ENCODE data around the gene SNRNP70.

Gene SNRNP70

DNA sequence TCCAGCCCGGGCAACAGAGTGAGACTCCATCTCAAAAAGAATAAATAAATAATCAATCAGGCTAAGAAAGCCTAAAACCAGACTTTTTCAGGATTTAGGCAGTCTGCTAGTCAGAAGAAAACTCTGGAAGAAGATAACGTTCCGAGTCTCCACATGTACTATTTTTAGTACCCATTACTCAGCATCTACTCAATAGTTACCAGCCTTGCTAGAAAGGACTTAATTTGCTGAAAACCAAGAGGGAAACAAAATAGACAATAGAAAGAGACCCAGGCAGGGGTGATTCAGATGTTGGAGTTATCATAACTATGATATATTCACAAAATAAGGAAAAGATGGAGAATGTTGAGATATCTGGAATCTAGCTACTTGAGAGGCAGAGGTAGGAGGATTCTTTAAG, 25.3 kb downstream of the SNRNP70 start:
- peaks cover 13% of the 10 kb centered on the region for H3K4me1 ChIP-seq (ENCODE audit: control insufficient read depth, insufficient read depth, low read length, poor library complexity, severe bottlenecking)
- DNase-seq, result no peak
- peaks cover 31% of the 10 kb centered on the region for H3K36me3 ChIP-seq (ENCODE audit: control insufficient read depth, insufficient read depth, low read length)
- H3K4me3 ChIP-seq (ENCODE audit: insufficient read depth, low read depth, low read length, poor library complexity, severe bottlenecking), result no peak overlapping the region
- no peaks in the 10 kb centered on the region for H3K27me3 ChIP-seq (replicated peaks; ENCODE audit: control insufficient read depth, insufficient read depth, low read length, poor library complexity, severe bottlenecking)
- H3K9me3 ChIP-seq (ENCODE audit: control insufficient read depth, low read length), result no peaks in the 10 kb centered on the region
- no peak overlapping the region for H3K27ac ChIP-seq (ENCODE audit: insufficient read depth, low read length, poor library complexity, severe bottlenecking)

DNA sequence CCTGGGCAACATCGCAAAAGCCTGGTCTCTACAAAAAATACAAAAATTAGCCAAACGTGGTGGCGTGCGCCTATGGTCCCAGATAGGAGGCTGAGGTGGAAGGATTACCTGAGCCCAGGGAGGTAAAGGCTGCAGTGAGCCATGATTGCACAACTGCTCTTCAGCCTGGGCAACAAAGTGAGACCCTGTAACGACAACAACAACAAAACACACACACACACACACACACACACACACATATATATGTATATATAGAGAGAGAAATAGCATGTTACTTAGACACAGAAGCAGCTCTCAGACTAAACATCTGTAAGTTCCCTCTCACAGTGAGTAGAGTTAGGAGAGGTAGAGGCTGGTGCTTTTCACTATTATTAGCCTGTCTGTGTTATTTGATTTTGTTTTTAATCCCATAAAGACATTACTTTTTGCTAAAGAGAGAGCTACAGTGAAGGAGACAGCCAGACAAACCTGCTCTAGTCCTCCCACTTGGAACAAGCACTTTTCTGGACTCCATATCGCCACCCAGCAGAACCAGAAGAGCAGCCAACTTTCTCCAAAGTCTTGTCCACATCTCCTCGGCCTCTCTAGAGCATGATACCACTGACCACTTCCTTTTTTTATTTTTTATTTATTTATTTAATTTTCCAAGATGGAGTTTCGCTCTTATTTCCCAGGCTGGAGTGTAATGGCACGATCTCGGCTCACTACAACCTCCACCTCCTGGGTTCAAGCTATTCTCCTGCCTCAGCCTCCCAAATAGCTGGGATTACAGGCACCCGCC, 26.2 kb downstream of the SNRNP70 start:
- no peak for DNase-seq
- Histone ChIP-seq H3K27ac (ENCODE audit: insufficient read depth, low read length, poor library complexity, severe bottlenecking) (no peak overlapping the region), H3K36me3 (ENCODE audit: control insufficient read depth, insufficient read depth, low read length) (peaks cover 24% of the 10 kb centered on the region), H3K4me1 (ENCODE audit: control insufficient read depth, insufficient read depth, low read length, poor library complexity, severe bottlenecking) (peaks cover 13% of the 10 kb centered on the region), H3K9me3 (ENCODE audit: control insufficient read depth, low read length) (no peaks in the 10 kb centered on the region), H3K4me3 (ENCODE audit: insufficient read depth, low read depth, low read length, poor library complexity, severe bottlenecking) (no peak overlapping the region), H3K27me3 (replicated peaks; ENCODE audit: control insufficient read depth, insufficient read depth, low read length, poor library complexity, severe bottlenecking) (no peaks in the 10 kb centered on the region)

DNA sequence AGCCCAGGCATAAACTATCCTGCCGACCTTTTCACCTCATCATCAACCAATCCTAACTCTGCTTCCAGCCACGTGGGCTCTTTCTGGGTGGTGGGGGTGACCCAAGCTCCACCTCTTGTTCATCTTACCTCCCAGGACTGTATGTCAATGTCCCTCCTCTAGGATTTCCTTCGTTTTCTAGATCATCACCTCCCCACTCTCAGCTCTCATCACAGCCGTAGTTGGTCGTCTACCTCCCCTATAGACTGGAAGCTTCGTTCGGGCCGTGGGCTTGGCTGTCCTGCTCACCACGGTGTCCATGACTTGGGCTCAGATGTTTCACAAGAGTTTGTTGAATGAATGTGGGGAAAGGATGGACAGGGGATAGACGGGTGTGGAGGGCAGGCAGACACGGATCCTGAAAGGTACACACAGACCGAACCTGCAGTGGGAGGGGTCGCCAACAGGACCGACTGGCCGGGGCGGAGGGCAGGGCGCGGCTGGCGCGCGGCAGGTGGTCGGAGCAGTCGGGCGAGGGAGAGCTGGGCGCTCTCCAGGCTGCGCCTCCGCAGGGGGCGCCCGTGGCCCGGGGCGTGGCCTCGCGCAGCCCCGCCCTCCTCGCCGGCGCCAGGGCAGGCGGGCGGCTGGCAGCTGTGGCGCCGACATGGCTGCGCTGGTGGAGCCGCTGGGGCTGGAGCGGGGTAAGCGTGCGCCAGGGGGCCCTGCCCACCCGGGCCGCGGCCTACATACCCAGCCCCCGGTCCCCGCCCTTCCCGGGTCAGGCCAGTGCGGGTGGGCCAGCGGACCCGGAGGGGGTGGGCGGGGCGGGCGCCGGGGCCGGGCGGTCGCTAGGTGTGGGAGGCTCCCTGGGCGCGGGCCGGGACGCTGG, 28.7 kb downstream of the SNRNP70 start, which contains the start of gene LIN7B:
LIN7B (plus strand) TSS at position 609 of the 868 bp plus-strand sequence; CDS start at position 644, 35 bp downstream.
- Histone ChIP-seq H3K27ac (ENCODE audit: insufficient read depth, low read length, poor library complexity, severe bottlenecking) (peak within 1 kb of the TSS; percentile 48), H3K4me1 (ENCODE audit: control insufficient read depth, insufficient read depth, low read length, poor library complexity, severe bottlenecking) (peaks cover 22% of the 10 kb centered on the region), H3K27me3 (replicated peaks; ENCODE audit: control insufficient read depth, insufficient read depth, low read length, poor library complexity, severe bottlenecking) (no peaks in the 10 kb centered on the region), H3K4me3 (ENCODE audit: insufficient read depth, low read depth, low read length, poor library complexity, severe bottlenecking) (peak within 1 kb of the TSS; percentile 73), H3K9me3 (ENCODE audit: control insufficient read depth, low read length) (no peaks in the 10 kb centered on the region), H3K36me3 (ENCODE audit: control insufficient read depth, insufficient read depth, low read length) (no peaks in the 10 kb centered on the region)
- peak; percentile 66 to 68 (median 68) for DNase-seq

DNA sequence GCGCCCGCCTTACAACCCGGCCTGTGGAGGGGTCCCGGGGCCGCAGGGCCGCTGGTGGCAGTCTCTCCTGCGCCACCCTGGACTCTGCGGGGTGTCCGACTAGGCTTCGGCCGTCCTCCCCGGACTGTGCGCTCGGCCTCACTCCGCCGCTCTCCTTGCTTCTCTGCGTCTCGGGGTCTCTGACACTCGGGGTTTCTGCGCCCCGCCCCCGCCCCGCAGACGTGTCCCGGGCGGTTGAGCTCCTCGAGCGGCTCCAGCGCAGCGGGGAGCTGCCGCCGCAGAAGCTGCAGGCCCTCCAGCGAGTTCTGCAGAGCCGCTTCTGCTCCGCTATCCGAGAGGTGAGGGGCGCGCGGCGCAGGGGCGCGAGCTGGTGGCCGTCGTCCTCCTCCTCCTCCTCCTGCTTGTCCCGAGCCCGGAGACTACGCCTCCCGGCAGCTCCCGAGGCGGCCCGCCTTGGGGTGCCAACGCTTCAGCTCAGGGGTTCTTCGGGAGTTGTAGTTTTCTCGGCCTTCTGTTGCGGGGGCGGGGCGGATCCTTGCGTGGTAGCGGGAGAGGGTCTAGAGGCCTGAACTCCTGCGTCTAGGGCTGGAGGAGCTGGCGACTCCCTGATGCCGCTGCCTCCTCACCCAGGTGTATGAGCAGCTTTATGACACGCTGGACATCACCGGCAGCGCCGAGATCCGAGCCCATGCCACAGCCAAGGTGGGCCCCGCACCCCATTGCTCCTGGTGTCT, 29.5 kb downstream of the SNRNP70 start:
- Histone ChIP-seq H3K27ac (ENCODE audit: insufficient read depth, low read length, poor library complexity, severe bottlenecking) (peak overlapping the region; percentile 48), H3K4me1 (ENCODE audit: control insufficient read depth, insufficient read depth, low read length, poor library complexity, severe bottlenecking) (peaks cover 23% of the 10 kb centered on the region), H3K9me3 (ENCODE audit: control insufficient read depth, low read length) (no peaks in the 10 kb centered on the region), H3K36me3 (ENCODE audit: control insufficient read depth, insufficient read depth, low read length) (no peaks in the 10 kb centered on the region), H3K4me3 (ENCODE audit: insufficient read depth, low read depth, low read length, poor library complexity, severe bottlenecking) (peak overlapping the region; percentile 73), H3K27me3 (replicated peaks; ENCODE audit: control insufficient read depth, insufficient read depth, low read length, poor library complexity, severe bottlenecking) (no peaks in the 10 kb centered on the region)
- peak in 2 of 3 donors; percentile 14 to 21 for DNase-seq

DNA sequence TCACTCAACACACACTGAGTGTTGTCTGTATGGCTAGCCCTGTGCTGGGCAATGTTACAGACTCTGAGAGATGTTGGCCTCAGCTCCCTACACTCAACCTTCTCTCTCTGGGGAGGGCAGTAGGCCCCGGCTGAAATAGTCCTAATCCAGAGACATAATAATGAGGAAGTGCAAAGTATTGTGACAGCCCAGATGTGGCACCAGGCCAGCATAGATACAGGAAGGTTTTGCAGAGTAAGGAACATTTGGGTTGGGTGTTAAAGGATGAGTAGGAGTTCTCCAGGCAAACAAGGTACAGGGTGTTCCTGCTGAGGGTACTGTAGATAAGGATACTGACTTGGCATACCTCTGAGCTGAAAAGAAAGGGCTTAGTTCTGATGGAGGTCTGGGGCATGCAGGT, 31.3 kb downstream of the SNRNP70 start:
- H3K27ac ChIP-seq (ENCODE audit: insufficient read depth, low read length, poor library complexity, severe bottlenecking), result no peak overlapping the region

DNA sequence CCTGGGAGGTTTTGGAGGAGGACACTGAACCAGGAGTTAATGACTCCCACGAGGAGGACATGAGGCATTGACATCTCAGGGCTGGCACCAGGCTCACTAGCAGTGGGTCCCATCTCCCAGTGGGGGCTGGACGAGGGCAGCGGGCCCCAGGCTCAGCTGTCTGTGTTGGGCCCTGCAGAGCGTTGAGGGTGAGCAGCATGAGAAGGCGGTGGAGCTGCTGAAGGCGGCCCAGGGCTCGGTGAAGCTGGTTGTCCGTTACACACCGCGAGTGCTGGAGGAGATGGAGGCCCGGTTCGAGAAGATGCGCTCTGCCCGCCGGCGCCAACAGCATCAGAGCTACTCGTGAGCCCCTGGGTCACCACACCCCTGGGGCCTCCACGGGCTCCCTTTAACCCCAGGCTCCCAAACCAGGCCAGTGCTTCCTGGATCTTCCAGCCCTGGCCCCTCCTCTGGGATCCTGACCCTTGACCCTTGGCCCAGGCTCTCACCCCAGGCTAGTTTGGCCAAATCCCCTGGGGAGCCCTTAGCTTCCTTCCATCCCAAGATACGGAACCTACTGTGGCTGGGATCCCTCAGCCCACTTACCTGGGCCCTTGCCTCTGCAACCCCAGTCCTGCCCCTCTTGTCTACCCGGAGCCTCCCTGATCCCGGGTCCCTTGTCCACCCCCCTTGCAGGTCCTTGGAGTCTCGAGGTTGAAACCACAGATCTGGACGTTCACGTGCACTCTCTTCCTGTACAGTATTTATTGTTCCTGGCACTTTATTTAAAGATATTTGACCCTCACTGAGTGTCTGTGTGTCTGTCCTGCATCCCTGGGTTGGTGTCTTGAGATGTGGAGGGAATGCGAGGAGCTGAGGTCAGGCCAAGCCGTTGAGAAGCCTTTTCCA, 32.7 kb downstream of the SNRNP70 start:
- Histone ChIP-seq H3K4me3 (ENCODE audit: insufficient read depth, low read depth, low read length, poor library complexity, severe bottlenecking) (peak overlapping the region; percentile 71), H3K27me3 (replicated peaks; ENCODE audit: control insufficient read depth, insufficient read depth, low read length, poor library complexity, severe bottlenecking) (no peaks in the 10 kb centered on the region), H3K9me3 (ENCODE audit: control insufficient read depth, low read length) (no peaks in the 10 kb centered on the region), H3K27ac (ENCODE audit: insufficient read depth, low read length, poor library complexity, severe bottlenecking) (peak overlapping the region; percentile 81), H3K4me1 (ENCODE audit: control insufficient read depth, insufficient read depth, low read length, poor library complexity, severe bottlenecking) (peaks cover 28% of the 10 kb centered on the region), H3K36me3 (ENCODE audit: control insufficient read depth, insufficient read depth, low read length) (no peaks in the 10 kb centered on the region)
- no peak for DNase-seq

More for the DNA sequence above, 31.3 kb downstream of the SNRNP70 start:
- Histone ChIP-seq H3K9me3 (ENCODE audit: control insufficient read depth, low read length) (no peaks in the 10 kb centered on the region), H3K36me3 (ENCODE audit: control insufficient read depth, insufficient read depth, low read length) (no peaks in the 10 kb centered on the region), H3K27me3 (replicated peaks; ENCODE audit: control insufficient read depth, insufficient read depth, low read length, poor library complexity, severe bottlenecking) (no peaks in the 10 kb centered on the region), H3K4me3 (ENCODE audit: insufficient read depth, low read depth, low read length, poor library complexity, severe bottlenecking) (no peak overlapping the region), H3K4me1 (ENCODE audit: control insufficient read depth, insufficient read depth, low read length, poor library complexity, severe bottlenecking) (peaks cover 28% of the 10 kb centered on the region)
- no peak for DNase-seq

DNA sequence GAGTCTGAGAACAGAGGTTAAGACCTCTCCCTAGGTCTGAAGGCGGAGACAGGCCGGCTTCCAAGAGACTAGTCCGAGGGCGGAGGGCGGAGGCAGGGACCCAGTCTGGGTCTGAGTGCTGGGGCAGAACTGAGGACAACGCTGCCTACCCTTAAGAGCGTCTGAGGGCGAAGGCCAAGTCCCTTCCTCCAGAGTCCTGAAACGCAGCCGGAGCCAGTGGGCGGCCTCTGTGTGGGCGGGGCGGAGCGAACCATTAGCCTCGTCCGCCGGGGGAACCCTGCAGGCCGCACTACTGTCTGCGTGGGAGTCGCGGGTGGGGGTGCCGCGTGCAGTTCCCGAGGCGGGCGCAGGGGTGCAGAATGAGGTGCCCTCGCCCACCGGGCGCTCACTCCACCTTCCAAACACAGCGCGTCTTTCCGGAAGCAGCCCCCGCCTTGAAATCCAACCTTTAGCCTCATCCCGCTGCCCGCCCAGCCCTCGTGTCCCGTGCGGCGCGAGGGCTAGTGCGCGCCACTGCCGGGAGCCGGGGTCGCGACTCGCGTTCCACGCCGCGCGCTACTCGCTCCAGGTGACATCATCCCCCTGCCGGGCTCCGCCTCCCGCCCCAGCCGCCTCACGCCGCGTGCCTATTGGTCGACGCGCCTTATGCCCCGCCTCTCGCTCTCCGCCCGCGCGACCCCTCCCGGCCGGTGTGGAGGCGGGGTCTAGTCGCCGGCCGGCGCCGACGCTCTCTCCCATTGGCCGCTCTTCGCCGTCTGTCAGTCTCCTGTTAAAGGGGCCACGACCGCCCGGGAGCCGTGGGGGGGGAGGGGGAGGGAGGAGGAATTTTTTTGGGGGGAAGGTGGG, 33.5 kb downstream of the SNRNP70 start, which contains the start of gene C19orf73:
C19orf73 (minus strand) TSS at position 579 of the 846 bp plus-strand sequence; CDS start at position 458, 121 bp downstream.
- DNase-seq, result peak; percentile 91 to 93 (median 91)
- no peaks in the 10 kb centered on the region for H3K36me3 ChIP-seq (ENCODE audit: control insufficient read depth, insufficient read depth, low read length)
- H3K9me3 ChIP-seq (ENCODE audit: control insufficient read depth, low read length), result no peaks in the 10 kb centered on the region
- peak within 1 kb of the TSS; percentile 81 for H3K27ac ChIP-seq (ENCODE audit: insufficient read depth, low read length, poor library complexity, severe bottlenecking)
- H3K4me1 ChIP-seq (ENCODE audit: control insufficient read depth, insufficient read depth, low read length, poor library complexity, severe bottlenecking), result peaks cover 20% of the 10 kb centered on the region
- no peaks in the 10 kb centered on the region for H3K27me3 ChIP-seq (replicated peaks; ENCODE audit: control insufficient read depth, insufficient read depth, low read length, poor library complexity, severe bottlenecking)
- H3K4me3 ChIP-seq (ENCODE audit: insufficient read depth, low read depth, low read length, poor library complexity, severe bottlenecking), result peak within 1 kb of the TSS; percentile 71

DNA sequence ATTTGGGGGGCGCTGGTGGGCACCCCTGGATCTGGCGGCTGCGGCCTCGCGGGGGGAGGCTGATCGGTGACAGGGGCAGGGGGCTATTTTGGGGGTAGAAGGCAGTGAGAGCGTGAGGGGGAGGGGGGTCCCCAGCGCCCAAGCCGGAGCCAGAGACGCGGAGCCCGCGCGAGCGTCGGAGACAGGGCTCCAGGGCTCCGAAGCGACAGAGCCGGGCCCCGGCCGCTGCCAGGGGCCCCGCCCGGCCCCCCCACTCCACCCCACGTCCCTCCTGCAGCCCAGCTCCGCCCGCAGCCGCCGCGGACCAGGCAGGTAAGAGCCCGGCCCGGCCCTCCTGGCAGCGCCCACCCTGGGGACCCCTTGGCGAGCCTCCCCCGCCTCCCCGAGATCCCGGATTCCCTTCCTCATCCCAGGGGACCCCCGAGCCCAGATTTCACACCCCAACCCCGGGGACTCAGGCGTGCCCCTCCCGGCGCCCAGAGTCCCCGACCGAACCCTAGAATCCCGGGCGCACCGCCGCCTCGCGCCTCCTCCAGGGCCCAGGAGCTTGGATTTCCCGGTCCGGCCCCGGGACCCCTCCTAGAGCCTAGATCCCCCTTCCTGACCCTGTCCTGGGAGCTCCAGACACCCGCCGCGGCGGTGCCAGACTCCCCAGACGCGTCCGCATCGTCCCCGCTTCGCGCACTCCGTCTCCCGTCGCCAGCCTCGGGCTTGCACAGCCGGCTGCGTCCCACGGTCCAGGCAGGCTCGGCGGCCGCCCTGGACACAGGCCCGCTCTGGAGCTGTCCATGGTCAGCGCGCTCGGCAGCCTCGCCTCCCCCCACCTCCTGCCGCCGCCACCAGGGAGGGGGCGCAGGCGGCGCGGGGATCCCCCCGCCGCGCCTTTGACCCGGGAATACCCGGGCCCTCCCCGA, 34.4 kb downstream of the SNRNP70 start, which contains the start of gene PPFIA3:
PPFIA3 (plus strand) TSS at position 134 of the 914 bp plus-strand sequence. CDS start 8,330 bp downstream, outside the sequence.
- peaks cover 15% of the 10 kb centered on the region for H3K4me1 ChIP-seq (ENCODE audit: control insufficient read depth, insufficient read depth, low read length, poor library complexity, severe bottlenecking)
- peak in 1 of 3 donors; percentile 9 for DNase-seq

More for the DNA sequence above, 34.4 kb downstream of the SNRNP70 start, which contains the start of gene PPFIA3:
- Histone ChIP-seq H3K9me3 (ENCODE audit: control insufficient read depth, low read length) (no peaks in the 10 kb centered on the region), H3K36me3 (ENCODE audit: control insufficient read depth, insufficient read depth, low read length) (no peaks in the 10 kb centered on the region), H3K4me3 (ENCODE audit: insufficient read depth, low read depth, low read length, poor library complexity, severe bottlenecking) (peak within 1 kb of the TSS; percentile 71), H3K27me3 (replicated peaks; ENCODE audit: control insufficient read depth, insufficient read depth, low read length, poor library complexity, severe bottlenecking) (no peaks in the 10 kb centered on the region), H3K27ac (ENCODE audit: insufficient read depth, low read length, poor library complexity, severe bottlenecking) (peak within 1 kb of the TSS; percentile 81)
